HepG2 (cell line): ENCODE measurements around the gene UBL7. TPM values are rescaled to one million over a fixed set of nuclear protein-coding genes. Genes with fewer than 3 reads are reported as not detected.
A peak's percentile ranks its signal among the peaks of the same experiment; 100 is the strongest.

ENCODE experiments used
- ATAC-seq: fragments of 200-7000 bp; cut with Tn5 transposase; 3 replicates; pipeline ENCODE4 v1.9.1; 2020; ENCODE audit warnings: mild to moderate bottlenecking, moderate library complexity
- BruUV-seq: library from RNA; stranded (reverse); fragments of 400-500 nt; replicated peaks from 2 replicates; lab custom pipeline; 2021; lab: Mats Ljungman, UMichigan
- CTCF ChIA-PET: fragments of 300-600 bp; formaldehyde crosslinking; extraction: SDS; loops from one replicate; lab custom pipeline; 2021; ENCODE audit warnings: low total read pairs, inconsistent platforms, low intra/inter-chr PET ratio; lab: Yijun Ruan, JAX
- POLR2A ChIA-PET: fragments of 350-600 bp; sonication (Branson Sonifier 250); formaldehyde crosslinking; loops from one replicate; lab custom pipeline; 2020; ENCODE audit warnings: antibody characterized with exemption, inconsistent platforms; lab: Yijun Ruan, JAX
- DNase-seq: peaks from one replicate; pipeline ENCODE4 v3.0.0-alpha.2; 2015; ENCODE audit warnings: low spot score
- FAIRE-seq: peaks from 3 replicates; lab custom pipeline; 2011; peaks lifted over from hg19 to GRCh38; lab: Jason Lieb, UNC
- H2AFZ ChIP-seq: one replicate; pipeline ENCODE4 v1.6.1; 2011; ENCODE audit warnings: low read length, inconsistent platforms
- H3K27ac ChIP-seq: fragments of 300-600 bp; 3 replicates; pipeline ENCODE4 v1.8.0; 2011; ENCODE audit warnings: mixed run types, mild to moderate bottlenecking, mixed read lengths, low read length, inconsistent platforms; ENCODE audit not compliant: insufficient read depth; ENCODE audit errors: extremely low read length
- H3K27me3 ChIP-seq, 2 experiments: fragments of 200-600 bp in 1 of 2; 2 replicates in 1 of 2; 3 replicates in 1 of 2; pipeline versions ENCODE4 v1.6.0 to v1.8.0; 2011; ENCODE audit warnings: low read length in 2 of 2, mild to moderate bottlenecking in 2 of 2, moderate library complexity in 2 of 2, inconsistent platforms in 1 of 2; ENCODE audit not compliant: insufficient read depth in 2 of 2, control insufficient read depth in 1 of 2
- H3K36me3 ChIP-seq, 2 experiments: fragments of 200-600 bp in 1 of 2; replicated peaks in 1 of 2; 2 replicates in 1 of 2; 3 replicates in 1 of 2; pipeline versions ENCODE4 v1.5.1 to v1.8.0; 2011; ENCODE audit warnings: low read length in 2 of 2, inconsistent platforms in 1 of 2; ENCODE audit not compliant: insufficient read depth in 2 of 2, control insufficient read depth in 1 of 2
- H3K4me1 ChIP-seq: 2 replicates; pipeline ENCODE4 v1.5.1; 2012; ENCODE audit warnings: low read length, inconsistent platforms; ENCODE audit not compliant: insufficient read depth
- H3K4me2 ChIP-seq: 2 replicates; pipeline ENCODE4 v1.6.0; 2011; ENCODE audit warnings: low read depth, low read length, inconsistent platforms
- H3K4me3 ChIP-seq, 3 experiments: fragments of 200-600 bp in 1 of 3; sonication (generic), shearing (Covaris generic) in 1 of 3; replicated peaks in 1 of 3; 2 replicates each; pipeline ENCODE4 v1.5.1; 2011 to 2016; ENCODE audit warnings: low read length in 3 of 3, inconsistent platforms in 2 of 3, low read depth in 2 of 3, mild to moderate bottlenecking in 2 of 3, control low read depth in 1 of 3, mixed read lengths in 1 of 3; ENCODE audit not compliant: insufficient read depth in 1 of 3
- H3K79me2 ChIP-seq: one replicate; pipeline ENCODE4 v1.6.1; 2011; ENCODE audit warnings: low read length, inconsistent platforms; ENCODE audit not compliant: insufficient read depth
- H3K9ac ChIP-seq: 2 replicates; pipeline ENCODE4 v1.6.0; 2011; ENCODE audit warnings: mild to moderate bottlenecking, low read depth, low read length, inconsistent platforms; ENCODE audit not compliant: insufficient read depth
- H3K9me3 ChIP-seq: 2 replicates; pipeline ENCODE4 v1.5.1; 2012; ENCODE audit warnings: mild to moderate bottlenecking, low read length
- H4K20me1 ChIP-seq: 2 replicates; pipeline ENCODE4 v1.6.0; 2011; ENCODE audit warnings: inconsistent platforms, mild to moderate bottlenecking, low read length, moderate library complexity; ENCODE audit not compliant: insufficient read depth
- AGO2 ChIP-seq: fragments of 200-400 bp; formaldehyde crosslinking; optimal IDR thresholded peaks from 2 replicates; pipeline ENCODE3; 2017; ENCODE audit warnings: mild to moderate bottlenecking, low read depth, low read length, moderate library complexity
- GABPA ChIP-seq, 2 experiments: IDR thresholded peaks; 2 replicates each; pipeline ENCODE4 v1.6.1; 2011 to 2016; ENCODE audit warnings: low read depth in 2 of 2, low read length in 1 of 2, missing biosample characterization in 1 of 2, missing genetic modification characterization in 1 of 2
- KLF16 ChIP-seq, 2 experiments: sonication (generic) in 1 of 2; formaldehyde crosslinking in 1 of 2; IDR thresholded peaks; 2 replicates each; pipeline versions ENCODE4 v1.6.1 to v1.8.0; 2016 to 2023; ENCODE audit warnings: missing genetic modification reagents in 2 of 2, missing compliant biosample characterization in 1 of 2
- NCOA5 ChIP-seq: sonication (generic); formaldehyde crosslinking; IDR thresholded peaks from 2 replicates; pipeline ENCODE4 v1.4.0; 2020; ENCODE audit warnings: missing genetic modification reagents
- POLR2AphosphoS5 ChIP-seq: IDR thresholded peaks from 2 replicates; pipeline ENCODE4 v1.6.1; 2012; ENCODE audit warnings: low read depth, low read length
- RBM22 ChIP-seq: fragments of 200-400 bp; formaldehyde crosslinking; optimal IDR thresholded peaks from 2 replicates; pipeline ENCODE3; 2017; ENCODE audit warnings: mild to moderate bottlenecking, low read length, moderate library complexity
- ZNF44 ChIP-seq: sonication (generic); formaldehyde crosslinking; IDR thresholded peaks from 2 replicates; pipeline ENCODE4 v1.5.1; 2020; ENCODE audit warnings: mild to moderate bottlenecking, missing genetic modification reagents
- ZNF713 ChIP-seq: sonication (generic); formaldehyde crosslinking; IDR thresholded peaks from 2 replicates; pipeline ENCODE4 v1.4.0; 2020; ENCODE audit warnings: mild to moderate bottlenecking, missing genetic modification reagents
- ZSCAN31 ChIP-seq: sonication (generic); formaldehyde crosslinking; IDR thresholded peaks from 2 replicates; pipeline ENCODE4 v1.5.0; 2020; ENCODE audit warnings: low read depth, mild to moderate bottlenecking, missing genetic modification reagents
- WGBS: methylation state at CpG from one replicate; pipeline ENCODE4 v1.1.6; 2017; ENCODE audit warnings: low lambda C conversion rate; 5-methylcytosine and 5-hydroxymethylcytosine counted together
- in situ Hi-C: cut with HindIII; loops from 2 replicates; pipeline ENCODE4 v1.10.0; 2017; ENCODE audit warnings: low pct_unique_long_range_greater_than_20kb; ENCODE audit not compliant: extremely low pct_ligation_motif_present
- intact Hi-C: fragments of 100-400 bp; cut with micrococcal nuclease; formaldehyde crosslinking; loops from one replicate; pipeline ENCODE4 v1.10.0; 2022; ENCODE audit not compliant: unreplicated experiment
- polyA plus RNA-seq, 8 experiments: library from polyadenylated mRNA; depleted of rRNA in 3 of 8; stranded (reverse) in 7 of 8; unstranded in 1 of 8; fragments of >200 nt; fragmentation: Illumina TruSeq in 4 of 8; extraction: Trizol in 4 of 8; gene quantifications; 2 replicates each; pipeline versions ENCODE4 v1.2.1 to v1.2.3, GENCODE V29; 2011 to 2016; ENCODE audit warnings: low read depth in 4 of 8, missing spikeins in 1 of 8, mixed read lengths in 1 of 8; ENCODE audit not compliant: insufficient read depth in 1 of 8
- total RNA-seq, 5 experiments: library from RNA; depleted of rRNA; stranded (reverse); fragments of >200 nt; fragmentation: Illumina TruSeq; extraction: Trizol; gene quantifications; 2 replicates each; pipeline ENCODE4 v1.2.3, GENCODE V29; 2016; ENCODE audit warnings: low read depth in 1 of 5
- TF ChIP-seq, protein P1 (sequence below): sonication (generic); formaldehyde crosslinking; IDR thresholded peaks from 2 replicates; pipeline ENCODE4 v1.4.0; 2020; ENCODE audit warnings: mild to moderate bottlenecking, missing genetic modification reagents, borderline replicate concordance

UBL7 gene
- total and polyA plus RNA-seq, 2 of the 13 experiments (the other 11 are each of a cell fraction or from before 2014, with no cell fraction given) = 55.0 to 63.5 TPM

DNA sequence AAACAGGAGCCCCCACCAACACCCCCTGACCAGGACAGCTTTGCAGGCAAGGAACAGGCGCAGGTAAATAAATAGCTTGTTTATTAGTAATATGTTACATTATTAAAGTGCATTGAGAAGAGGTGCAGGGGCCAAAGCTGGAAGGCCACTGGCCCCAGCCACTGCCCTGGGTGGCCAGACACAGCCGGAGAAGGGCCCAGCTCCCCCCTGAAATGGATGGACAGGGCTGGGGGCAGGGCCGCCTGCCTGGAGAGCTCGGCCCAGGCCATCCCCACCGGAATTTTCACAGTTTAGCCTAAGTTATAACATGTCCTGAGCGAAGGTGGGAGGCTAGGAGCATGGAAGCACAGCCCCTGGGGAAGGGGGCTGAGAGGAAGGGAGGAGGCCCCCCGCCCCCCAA, 51.7 kb downstream of the UBL7 start (continued):
- TF ChIP-seq, protein P1, sequence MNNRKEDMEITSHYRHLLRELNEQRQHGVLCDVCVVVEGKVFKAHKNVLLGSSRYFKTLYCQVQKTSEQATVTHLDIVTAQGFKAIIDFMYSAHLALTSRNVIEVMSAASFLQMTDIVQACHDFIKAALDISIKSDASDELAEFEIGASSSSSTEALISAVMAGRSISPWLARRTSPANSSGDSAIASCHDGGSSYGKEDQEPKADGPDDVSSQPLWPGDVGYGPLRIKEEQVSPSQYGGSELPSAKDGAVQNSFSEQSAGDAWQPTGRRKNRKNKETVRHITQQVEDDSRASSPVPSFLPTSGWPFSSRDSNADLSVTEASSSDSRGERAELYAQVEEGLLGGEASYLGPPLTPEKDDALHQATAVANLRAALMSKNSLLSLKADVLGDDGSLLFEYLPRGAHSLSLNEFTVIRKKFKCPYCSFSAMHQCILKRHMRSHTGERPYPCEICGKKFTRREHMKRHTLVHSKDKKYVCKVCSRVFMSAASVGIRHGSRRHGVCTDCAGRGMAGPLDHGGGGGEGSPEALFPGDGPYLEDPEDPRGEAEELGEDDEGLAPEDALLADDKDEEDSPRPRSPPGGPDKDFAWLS (CRISPR knock-in tag) = no peak
- TF ChIP-seq ZSCAN31 (CRISPR knock-in tag) = no peak

- DNase-seq = no peak
- no peak overlapping the region for H3K27ac ChIP-seq
- ChIA-PET CTCF (no interaction called here), POLR2A (interaction anchor here (0.8 to 1.2 kb wide), 3 partner anchors 18 to 34 kb away, joined by 3 to 4 read pairs (median 3); no protein-coding TSS in a partner anchor)
- peaks cover 34% of the 10 kb centered on the region for H3K4me1 ChIP-seq
- no peak overlapping the region for H3K4me3 ChIP-seq
- H3K9me3 ChIP-seq = no peaks in the 10 kb centered on the region
- H2AFZ ChIP-seq = no peak overlapping the region
- 68% methylated on average over 6 of the region's 7 CpGs for WGBS
- no peaks in the 10 kb centered on the region for H3K79me2 ChIP-seq
- no peak overlapping the region for H3K9ac ChIP-seq
- H3K36me3 ChIP-seq = peaks cover 13 to 35% of the 10 kb centered on the region in 2 experiments; a peak in 4 of 5 replicates
- intact Hi-C loops (no loop called here), in situ Hi-C loops (no loop called here)
- FAIRE-seq = no peak
- no peaks in the 10 kb centered on the region for H4K20me1 ChIP-seq
- ATAC-seq = no peak
- H3K4me2 ChIP-seq = no peak overlapping the region
- BruUV-seq = no TSS peak
- TF ChIP-seq POLR2AphosphoS5 = peak; percentile 21; the same call in 1 of the 2 replicates
- no peak for TF ChIP-seq ZNF713 (CRISPR knock-in tag)
- TF ChIP-seq GABPA (IDR thresholded peaks at IDR 0.05; ENCODE audit: low read depth, low read length) = no peak
- TF ChIP-seq GABPA (CRISPR knock-in tag; IDR thresholded peaks at IDR 0.05; ENCODE audit: low read depth) = no peak
- peak; percentile 91 for TF ChIP-seq RBM22
- no peak for TF ChIP-seq NCOA5 (CRISPR knock-in tag)
- TF ChIP-seq KLF16 (CRISPR knock-in tag; IDR thresholded peaks at IDR 0.05) = no peak
- TF ChIP-seq AGO2 = peak; percentile 84
- TF ChIP-seq ZNF44 (CRISPR knock-in tag) = no peak
- H3K27me3 ChIP-seq = peaks cover 1 to 9% of the 10 kb centered on the region in 2 experiments; a peak in 2 of 5 replicates
These were observed 52.1 kb downstream of the UBL7 start for GRCh38 chr15:74408815-74409214.
